GM21526 (cell line): Measurements from ENCODE around the gene MYO6.
"Not testable (repeated sequence)": the region's sequence is repeated elsewhere in the genome, so short reads cannot be mapped to it uniquely, and the experiment has no call there.

ENCODE experiments used
- ATAC-seq: cut with Tn5 transposase; IDR thresholded peaks from one replicate; pipeline ENCODE4 v1.9.1; 2021; ENCODE audit warnings: moderate library complexity; ENCODE audit not compliant: unreplicated experiment, low FRiP score

The MYO6 gene

GRCh38 chr6:75874224-75874623 lies 125.2 kb downstream of the MYO6 start:
- ATAC-seq, result no peak

- no peak for ATAC-seq
These were observed 127.1 kb downstream of the MYO6 start for GRCh38 chr6:75876152-75876551.

DNA sequence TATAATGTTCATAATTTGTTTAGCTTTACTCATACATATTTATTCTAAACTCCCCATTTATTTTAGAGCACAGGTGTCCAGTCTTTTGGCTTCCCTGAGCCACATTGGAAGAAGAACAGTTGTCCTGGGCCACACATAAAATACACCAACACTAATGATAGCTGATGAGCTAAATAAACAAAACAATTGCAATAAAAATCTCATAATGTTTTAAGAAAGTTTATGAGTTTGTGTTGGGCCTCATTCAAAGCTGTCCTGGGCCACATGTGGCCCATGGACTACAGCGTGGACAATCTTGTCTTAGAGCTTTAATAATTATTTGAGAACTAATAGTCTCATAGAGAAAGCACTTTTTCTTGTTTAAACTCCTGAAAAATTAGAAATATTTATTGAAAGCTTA lies 131.3 kb downstream of the MYO6 start:
- ATAC-seq, result no peak

GRCh38 chr6:75882734-75883133 lies 133.7 kb downstream of the MYO6 start:
- no peak for ATAC-seq

GRCh38 chr6:75884822-75885221 lies 135.8 kb downstream of the MYO6 start:
- ATAC-seq, result no peak

DNA sequence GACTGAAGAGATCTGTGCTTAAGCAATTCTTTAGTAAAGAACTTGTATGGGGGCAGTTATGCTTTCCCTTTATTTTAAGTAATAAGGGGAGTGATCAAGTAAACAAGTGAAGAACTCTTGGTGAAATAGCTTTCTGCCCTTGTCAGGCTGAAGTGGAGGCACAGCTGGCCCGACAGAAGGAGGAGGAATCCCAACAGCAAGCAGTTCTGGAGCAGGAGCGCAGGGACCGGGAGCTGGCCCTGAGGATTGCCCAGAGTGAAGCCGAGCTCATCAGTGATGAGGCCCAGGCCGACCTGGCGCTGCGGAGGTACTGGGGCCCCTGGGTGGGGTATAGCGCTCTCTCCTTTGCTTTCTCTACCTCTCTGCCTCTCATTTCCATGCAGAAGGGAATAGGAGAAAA lies 143.3 kb downstream of the MYO6 start:
- ATAC-seq, result no peak

GRCh38 chr6:75893058-75893775 lies 144.2 kb downstream of the MYO6 start:
- no peak for ATAC-seq

DNA sequence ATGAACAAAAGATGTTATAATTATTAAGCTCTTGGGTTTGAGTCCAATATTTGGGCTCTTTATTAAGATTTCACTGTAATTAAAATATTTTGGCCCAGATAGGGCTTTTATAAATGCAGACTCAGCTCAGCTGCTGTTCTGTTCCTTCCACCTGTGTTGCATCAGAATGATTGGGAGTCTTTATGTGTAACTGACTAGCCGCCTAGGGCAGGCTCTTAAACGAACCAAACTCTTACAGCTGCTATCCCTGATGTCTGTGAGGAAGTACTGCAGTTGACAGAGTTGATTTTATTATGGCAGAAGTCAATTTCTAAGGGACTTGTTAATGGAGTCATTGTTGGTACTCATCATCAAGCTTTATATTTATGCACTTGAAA lies 144.7 kb downstream of the MYO6 start:
- no peak for ATAC-seq

GRCh38 chr6:75896526-75896925 lies 147.5 kb downstream of the MYO6 start:
- ATAC-seq, result no peak

GRCh38 chr6:75900216-75900615 lies 151.2 kb downstream of the MYO6 start:
- not testable (repeated sequence) for ATAC-seq

DNA sequence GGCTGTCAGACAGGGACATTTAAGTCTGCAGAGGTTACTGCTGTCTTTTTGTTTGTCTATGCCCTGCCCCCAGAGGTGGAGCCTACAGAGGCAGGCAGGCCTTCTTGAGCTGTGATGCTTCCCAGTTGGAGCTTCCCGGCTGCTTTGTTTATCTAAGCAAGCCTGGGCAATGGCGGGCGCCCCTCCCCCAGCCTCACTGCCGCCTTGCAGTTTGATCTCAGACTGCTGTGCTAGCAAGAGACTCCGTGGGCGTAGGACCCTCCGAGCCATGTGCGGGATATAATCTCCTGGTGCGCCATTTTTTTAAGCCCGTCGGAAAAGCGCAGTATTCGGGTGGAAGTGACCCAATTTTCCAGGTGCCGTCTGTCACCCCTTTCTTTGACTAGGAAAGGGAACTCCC lies 156.1 kb downstream of the MYO6 start:
- not testable (repeated sequence) for ATAC-seq

DNA sequence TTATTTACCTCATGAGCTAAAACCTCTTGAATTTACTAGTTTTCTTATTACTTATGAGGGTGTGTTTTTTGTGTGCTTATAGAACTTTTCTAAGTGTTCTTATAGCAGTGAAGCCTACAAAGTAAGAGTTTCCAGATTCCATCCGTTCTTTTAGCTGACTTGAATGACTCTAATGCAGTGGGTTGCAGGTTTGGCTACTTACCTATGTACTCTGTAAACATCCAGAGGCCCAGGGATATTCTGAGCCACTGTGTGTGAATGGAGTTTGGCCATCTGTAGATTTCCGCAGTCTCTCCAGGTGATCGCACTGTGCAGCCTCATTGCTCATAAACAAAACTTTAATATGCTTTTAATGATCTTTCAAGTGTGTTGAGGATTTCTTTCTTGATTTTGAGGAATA lies 157.8 kb downstream of the MYO6 start:
- no peak for ATAC-seq

- no peak for ATAC-seq
These were observed 158.4 kb downstream of the MYO6 start for GRCh38 chr6:75907444-75907843.

DNA sequence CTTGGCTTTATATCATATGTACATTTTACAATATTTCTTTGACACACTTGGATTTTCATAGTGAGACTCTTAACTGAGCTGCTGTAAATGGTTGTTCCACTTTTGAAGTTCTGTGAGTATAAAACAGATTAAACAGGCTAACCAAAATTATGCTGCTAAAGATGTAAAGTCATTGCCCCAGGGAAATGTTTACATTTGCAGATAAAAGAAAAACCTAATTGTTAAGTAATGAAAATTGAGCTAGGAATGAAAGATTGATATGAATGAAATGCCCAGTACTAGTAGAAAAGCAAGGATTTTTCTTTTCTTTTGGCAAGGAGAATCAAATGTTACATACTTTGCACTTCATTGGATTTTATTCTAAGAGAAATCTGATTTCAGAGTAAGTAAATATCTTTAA lies 164.0 kb downstream of the MYO6 start:
- no peak for ATAC-seq

GRCh38 chr6:75922226-75922625 lies 173.2 kb downstream of the MYO6 start:
- no peak for ATAC-seq

- ATAC-seq, result peak; percentile 65
These were observed 177.5 kb downstream of the MYO6 start for GRCh38 chr6:75926293-75927168.

DNA sequence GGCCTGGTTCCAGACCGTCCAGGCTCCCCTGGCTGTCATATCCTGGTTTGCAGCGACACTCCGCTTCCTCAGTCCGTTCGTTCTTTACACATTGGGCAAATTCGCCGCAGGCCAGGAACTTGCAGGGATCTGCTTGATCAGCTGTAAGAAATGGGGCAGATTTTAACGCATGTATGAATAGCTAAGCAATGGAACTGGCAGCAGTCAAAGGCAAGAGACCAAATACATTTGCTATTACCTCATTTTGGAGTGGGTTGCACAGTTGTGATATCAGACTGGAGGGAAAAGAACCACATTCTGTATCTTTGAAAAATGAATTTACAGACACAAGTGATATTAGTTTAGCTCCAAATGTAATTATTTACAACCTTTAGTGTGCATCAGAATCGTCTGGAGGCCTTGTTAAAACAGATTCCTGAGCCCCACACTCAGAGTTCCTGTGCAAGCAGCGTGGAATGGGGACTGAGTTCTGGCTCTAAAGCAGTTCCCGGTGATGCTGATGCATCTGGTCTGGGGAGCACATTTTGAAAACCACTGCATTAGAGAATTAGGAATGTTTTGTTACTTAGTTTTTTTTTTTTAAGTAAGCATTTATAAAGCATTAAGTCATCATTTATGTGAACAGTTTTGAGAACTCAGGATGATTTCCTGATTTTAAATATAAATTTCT lies 182.1 kb downstream of the MYO6 start:
- ATAC-seq, result no peak

GRCh38 chr6:75932067-75932466 lies 183.0 kb downstream of the MYO6 start:
- no peak for ATAC-seq

DNA sequence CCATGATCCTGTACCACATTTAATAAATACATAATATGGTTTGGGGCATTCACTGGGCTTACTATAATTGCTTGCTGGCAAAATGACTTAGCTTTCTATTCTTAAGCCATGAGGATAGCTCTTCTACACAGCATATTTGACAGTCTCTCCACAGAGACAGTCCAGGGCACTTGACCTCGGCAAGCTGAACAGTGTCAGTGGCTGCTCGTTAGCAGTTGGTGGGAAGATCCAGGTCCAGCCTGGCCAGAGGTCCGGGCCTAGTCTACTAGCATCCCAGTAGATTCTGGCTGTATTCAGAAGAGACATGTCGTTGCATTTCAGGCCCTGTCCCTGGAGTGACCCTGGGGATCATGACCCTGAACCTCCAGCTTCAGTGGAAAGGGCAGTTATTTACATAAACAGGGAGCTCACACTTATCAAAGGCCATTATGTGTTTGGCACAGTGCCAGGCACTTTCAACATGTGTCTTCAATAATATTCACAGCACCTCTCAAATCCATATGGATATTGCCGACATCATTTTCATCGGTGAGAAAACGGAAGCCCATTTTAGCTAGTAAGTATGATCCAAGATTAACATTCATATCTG lies 184.4 kb downstream of the MYO6 start:
- ATAC-seq, result no peak

GRCh38 chr6:75934643-75935472 lies 185.8 kb downstream of the MYO6 start:
- peak; percentile 82 for ATAC-seq
